GM21723 (cell line): ENCODE measurements around the gene RNF145.

Experiments used
- ATAC-seq: cut with Tn5 transposase; IDR thresholded peaks from one replicate; pipeline ENCODE4 v1.9.1; 2021; ENCODE audit warnings: mild to moderate bottlenecking, moderate library complexity; ENCODE audit not compliant: unreplicated experiment

RNF145 gene

DNA sequence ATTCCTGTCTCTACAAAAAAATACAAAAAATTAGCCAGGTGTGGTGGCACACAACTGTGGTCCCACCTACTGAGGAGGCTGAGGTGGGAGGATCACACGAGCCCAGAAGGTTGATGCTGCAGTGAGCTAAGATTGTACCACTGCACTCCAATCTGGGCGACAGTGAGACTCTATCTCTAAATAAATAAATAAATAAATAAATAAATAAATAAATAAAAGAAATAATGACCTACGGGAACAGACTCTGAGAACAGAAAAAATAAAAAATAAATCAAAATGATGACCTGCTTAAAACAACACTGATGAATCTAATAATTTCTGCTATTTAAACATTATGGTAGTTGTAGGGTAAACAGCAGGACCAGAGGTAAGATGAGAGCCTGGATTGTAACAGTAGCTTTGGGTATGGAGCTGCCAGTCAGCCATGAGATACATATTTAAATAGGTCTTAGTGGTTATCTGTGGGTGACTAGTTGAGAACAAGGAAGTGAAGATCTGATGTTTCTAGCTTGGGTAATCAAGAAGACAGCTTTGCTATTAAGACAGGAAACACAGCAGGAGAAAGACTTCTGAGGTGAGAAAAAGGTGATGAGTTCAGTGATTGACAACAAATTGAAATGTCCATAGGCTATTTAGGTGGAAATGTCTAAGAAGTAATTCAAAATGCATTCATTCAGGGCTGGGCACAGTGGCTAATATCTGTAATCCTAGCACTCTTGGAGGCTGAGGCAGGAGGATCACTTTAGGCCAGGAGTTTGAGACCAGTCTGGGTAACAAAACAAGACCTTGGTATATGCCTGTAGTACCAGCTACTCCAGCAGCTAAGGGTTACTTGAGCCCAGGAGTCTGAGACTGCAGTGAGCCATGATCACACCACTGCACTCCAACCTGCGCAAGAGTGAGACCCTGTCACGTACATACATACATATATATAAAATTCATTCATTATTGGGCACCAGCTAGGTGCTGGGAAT is 11.0 kb downstream of the RNF145 start:
- peak; percentile 92 for ATAC-seq

DNA sequence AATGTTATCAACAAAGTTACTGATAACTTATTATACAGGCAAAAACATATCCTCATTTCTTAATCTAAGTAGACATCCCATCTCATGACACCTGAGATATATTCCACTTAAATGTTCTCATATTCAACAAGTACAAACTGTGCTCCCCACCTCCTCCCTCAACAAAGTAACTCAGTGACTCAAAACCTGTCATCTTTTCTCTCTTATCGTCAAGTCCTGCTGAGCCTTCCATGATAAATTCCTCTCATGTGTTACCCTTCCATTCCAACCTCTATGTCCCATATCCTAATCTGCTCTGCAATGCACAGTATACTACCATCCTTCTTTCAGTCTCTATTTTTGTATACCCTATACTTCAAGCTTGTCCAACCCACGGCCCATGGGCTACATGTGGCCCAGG is 13.6 kb downstream of the RNF145 start:
- ATAC-seq = no peak

DNA sequence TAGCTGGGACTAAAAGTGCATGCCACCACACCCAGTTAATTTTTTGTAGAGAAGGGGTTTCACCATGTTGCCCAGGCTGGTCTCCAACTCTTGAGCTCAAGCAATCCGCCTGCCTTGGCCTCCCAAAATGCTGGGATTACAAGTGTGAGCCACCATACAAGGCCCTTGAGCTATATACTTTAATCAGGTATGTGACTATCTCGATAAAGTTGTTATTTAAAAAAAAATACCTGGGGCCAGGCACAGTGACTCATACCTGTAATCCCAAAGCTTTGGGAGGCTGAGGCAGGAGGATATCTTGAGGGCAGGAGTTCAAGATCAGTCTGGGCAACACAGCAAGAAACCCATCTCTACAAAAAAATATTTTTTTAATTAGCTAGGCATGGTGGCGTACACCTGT is 19.2 kb downstream of the RNF145 start:
- no peak for ATAC-seq

DNA sequence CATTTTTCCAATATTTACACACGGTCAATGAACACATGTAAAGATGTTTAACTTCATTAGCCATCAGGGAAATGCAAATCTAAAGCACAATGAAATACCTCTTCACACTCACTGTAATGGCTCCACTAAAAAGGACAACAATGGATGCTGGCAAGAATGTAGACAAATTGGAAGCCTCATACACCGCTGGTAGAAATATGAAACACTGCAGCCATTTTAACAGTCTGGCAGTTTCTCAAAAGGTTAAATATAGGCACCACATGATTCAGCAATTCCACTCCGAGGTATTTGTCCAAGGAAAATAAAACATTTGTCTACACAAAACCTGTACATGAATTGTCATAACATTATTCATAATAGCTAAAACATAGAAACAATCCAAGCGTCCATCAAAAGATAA is 20.0 kb downstream of the RNF145 start:
- no peak for ATAC-seq

DNA sequence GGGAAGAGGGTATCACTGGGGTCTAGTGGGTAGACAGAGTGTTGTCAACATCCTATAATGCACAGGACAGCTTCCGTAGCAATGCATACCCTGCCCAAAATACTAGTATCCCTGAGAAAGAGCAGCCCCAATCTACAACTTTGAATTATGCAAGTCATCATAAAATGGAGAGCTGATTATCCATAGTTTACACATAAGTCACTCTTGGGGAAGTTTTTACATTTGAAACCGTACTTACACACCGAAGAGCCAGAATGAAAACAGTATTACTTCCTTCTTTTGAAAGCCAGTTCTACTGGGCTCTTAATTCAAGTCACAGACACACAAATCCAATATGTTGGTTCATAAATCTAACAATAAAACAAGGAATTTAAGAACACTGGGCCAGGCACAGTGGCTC is 21.6 kb downstream of the RNF145 start:
- no peak for ATAC-seq

DNA sequence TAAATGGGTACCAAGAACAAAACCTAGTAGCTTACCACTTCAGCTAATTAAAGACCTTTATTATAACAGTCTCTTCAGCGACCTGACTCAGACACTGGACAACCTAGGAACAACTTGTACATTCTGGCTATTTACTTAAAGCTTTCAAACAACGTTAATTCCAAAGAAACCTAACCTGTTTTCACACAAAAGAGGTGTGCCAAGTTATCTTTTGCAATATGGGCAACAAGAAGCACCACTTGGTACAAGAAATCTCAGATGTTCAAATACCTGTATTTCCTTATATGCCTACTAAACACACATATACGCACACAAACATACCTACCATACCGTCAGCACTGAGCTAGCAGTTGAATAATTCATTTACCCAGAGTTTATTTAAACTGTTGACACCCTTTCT is 23.0 kb downstream of the RNF145 start:
- no peak for ATAC-seq

DNA sequence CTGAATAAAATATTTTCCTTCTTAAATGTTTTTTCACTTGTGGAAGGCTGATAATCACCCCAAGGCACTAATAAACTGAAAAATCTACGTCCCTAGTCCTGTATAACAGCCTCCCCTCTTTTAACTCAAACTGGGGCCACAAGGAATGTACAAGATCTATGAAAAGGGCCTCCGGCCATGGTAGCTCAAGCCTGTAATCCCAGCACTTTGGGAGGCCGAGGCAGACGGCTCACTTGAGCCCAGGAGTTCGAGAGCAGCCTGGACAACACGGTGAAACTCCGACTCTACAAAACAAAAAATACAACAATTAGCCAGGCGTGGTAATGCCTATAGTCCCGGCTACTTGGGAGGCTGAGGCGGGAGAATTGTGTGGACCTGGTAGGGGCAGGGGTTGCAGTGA is 23.6 kb downstream of the RNF145 start:
- ATAC-seq = no peak

DNA sequence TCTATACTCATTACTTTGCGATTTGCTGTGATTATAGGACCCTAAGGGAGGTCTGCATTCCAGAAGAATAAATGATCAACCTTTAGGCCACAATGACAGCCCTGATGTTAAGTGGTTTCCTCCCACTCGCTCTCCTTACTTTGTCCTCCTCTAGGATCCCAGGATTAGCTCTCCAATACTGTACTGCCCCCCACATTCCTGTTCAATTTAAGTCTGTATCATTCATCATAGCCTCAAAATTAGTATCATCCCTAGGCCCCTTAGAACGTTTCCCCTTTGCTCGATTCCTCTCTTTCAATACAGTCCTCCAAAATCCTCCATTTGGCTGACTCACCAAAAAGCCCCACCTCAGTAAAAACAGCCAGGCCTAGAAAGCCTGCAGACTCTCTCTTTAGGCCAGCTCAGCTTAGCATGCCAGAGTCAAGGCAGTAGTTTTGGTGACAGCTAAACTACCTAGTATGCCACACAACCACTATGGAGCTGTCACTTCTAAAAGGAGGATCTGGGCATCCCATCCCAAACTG is 24.4 kb downstream of the RNF145 start:
- peak; percentile 44 for ATAC-seq

DNA sequence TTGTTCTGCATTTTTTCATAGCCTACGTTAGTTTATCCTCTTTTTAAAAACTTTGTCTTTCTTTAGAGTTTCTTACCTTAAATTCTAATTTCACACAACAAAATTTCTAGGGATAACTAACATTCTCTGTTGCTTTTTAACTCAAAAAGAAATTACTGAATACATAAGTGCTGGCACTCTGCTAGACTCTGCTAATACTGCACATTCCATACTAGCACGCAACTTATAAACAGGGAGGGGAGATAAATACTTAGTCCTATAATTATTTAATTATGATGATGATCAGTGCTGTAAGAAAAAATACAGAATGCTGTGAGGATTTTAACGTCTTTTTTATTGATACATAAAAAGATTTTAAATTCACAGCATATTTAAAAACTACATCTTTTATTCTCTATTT is 25.1 kb downstream of the RNF145 start:
- ATAC-seq = no peak

DNA sequence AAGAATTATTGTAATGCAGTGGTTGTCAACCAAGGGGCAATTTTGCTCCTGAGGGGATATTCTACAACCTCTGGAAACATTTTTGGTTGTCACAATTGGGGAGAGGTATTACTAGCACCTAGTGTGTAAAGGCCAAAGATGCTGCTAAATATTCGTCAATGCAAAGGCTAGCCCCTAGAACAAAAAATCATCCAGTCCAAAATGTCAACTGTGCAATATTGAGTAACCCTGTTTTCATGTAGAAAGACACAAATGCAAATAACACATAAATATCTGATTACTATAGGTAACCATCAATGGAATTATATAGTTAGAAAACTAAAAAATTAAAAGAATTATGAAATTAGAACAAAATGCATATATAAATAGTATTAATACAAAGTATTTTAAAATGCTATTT is 26.1 kb downstream of the RNF145 start:
- no peak for ATAC-seq

DNA sequence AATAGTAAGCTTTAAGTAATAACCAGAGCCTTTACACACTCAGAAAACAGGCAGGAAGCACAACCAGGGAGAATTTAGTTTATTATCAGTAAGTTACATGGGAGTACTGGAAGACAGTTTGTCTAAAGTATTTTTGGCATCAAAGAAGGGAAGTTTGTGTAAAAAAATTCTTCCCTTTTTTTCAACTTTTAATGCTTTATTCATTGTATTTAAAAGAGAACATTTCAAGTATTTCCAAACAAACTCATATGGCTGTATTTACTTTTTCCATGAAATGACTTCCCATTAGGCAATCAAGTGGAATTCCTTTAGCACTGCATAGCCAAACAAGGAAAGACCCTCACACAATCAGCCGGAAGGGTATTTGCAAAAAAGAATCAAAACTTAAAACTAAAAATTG is 26.7 kb downstream of the RNF145 start:
- no peak for ATAC-seq

DNA sequence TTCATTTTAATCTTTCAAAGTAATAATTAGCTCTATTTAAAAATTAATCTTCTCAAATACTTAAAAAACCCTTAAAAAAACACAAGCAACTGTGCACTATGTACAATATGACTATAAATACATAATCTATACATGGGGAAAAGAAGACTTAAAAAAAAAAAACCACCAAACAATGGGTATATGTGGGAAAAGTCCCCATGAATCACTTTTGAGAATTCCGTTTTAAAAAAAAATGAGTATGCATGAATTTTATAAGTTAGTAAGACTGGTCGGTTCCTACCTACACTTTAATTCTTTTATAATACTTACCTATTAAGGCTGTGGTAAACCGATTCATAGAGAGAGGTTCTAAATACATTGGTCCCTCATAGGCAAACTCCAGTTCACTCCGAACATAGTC is 27.7 kb downstream of the RNF145 start:
- ATAC-seq = no peak

DNA sequence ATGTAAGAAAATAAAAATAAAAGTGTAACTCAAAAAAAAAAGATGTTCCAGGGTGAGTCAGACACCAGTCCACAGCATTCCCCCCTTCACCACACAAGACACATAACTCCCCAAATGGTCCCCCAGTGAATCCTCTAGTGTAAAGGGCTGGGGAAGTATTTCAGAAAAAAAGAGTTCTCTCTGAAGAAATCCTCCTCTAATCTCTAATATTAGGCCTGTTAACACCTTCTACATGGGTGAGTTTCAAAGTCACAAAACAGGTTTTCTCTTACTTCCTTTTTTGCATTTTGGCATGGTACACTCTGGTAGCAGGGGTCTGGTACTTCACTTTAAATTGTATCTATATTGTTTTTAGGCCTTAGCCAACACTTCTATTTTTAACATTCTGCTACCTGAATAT is 28.2 kb downstream of the RNF145 start:
- ATAC-seq = peak; percentile 62

DNA sequence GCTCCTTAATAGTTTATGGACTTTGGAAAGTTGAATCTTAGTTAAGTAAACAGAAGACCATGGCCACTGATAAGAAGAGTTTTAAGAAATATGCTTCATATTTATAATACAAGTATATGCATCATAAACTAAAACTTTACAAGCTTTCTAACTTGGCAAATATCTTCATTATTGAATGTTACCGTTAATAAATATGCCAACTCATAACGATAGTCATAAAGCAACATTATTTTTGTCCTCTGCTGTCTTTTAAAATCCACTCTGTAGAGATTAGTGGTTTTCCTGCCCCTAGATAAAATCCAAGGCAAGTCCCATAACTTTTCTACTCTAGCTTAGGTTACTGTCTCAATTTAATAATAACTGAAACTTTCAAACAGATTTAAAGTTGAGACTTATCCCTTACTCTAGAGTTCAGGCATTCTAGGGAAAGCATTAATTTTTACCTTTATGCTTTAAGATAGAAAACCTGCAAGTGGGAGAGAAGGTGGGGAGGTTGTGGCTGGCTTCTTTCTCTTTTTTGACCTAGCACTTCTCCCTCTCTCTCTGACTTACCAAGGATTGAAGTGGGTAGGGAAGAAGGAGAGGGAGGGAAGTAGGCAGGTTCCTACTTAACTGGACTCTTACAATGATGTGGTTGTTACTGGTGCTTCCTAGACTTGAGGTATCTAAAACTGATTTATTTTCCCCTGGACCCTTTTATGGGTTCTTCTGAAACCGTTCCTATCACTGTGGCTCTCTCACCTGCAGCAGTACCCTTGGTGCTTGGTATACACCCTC is 29.6 kb downstream of the RNF145 start:
- no peak for ATAC-seq

DNA sequence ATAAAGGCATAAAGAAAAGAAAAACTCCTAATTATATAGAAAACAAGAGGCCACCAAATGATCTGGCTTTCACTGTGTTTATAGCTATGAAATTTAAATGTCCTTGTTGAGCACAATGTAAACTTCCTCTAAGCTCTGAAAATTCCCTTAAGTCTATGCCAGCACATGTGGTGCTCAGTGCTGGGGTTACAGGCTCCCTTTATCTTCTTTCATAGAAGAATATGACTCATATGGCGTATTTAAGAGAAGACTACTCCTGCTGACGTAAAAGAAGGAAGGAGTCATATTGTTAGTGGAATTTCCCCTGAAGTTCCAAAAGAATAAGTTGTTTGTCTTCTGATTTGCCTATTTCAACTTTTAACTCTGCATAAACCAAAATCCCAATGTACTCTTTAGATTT is 30.4 kb downstream of the RNF145 start:
- peak; percentile 58 for ATAC-seq

DNA sequence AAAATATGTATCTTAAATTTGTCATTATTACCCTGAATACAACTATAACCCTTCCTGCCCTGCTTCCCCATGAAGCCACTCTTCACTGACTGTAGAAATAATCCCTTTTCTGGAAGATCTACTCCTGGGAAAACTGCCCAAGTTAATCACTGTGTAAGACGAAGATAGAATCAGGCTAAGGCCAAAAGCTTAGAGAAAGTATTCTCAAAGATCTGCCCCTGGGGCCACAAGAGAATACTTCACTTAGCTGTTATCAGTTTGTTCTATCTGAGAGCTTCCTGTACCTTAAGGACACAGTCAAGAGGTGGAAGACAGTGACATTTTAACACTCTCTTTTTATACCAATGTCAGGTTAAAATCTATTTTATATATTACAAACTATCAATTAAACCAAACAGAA is 33.8 kb downstream of the RNF145 start:
- ATAC-seq = no peak

DNA sequence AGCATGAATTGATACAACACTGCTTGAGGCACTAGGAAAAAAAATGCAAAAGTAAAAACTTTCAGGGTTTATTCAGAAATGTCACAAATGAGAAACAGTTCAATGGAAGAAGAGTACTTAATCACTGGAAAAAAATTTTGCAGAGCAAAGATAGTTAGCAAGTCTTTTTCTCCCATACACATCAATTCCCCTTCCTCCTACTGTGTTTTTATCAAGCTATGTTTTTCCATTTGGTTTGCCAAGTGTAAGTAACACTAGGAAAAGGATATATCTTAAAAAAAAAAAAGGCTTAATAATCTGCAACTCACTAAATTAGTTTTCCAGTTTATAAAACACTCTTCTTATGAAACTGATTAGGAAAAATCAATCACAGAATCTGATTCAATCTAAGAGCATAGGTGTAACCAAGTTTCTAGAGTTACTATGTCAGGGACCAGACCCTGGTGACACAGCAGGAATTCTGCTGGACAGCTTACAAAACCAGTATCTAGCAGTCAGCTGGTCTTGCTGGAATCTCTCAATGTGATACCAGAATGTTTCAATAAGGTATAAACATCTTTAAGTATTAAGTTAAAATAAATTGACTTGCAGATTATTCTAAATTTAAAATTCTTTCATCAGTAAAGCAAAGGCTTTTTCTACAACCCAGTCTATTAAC is 34.7 kb downstream of the RNF145 start:
- ATAC-seq = no peak

DNA sequence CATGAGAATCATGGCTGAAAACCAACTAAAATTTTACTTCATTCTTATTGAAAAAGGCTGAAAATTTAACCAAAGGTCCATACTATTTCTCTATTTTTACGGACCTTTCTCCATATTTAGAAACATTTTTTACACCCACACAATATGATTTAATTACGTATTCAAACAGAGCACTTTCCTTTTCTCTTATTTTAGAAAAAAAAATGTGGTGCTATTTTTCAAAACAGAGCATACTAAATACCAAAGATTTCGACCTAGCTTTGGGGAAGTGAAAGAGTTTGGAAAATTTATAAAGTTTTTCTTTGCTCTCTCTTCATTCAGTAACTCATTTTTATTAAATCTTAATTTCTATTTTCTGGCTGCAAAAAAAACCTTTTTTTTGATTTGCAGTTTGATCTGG is 38.1 kb downstream of the RNF145 start:
- no peak for ATAC-seq

DNA sequence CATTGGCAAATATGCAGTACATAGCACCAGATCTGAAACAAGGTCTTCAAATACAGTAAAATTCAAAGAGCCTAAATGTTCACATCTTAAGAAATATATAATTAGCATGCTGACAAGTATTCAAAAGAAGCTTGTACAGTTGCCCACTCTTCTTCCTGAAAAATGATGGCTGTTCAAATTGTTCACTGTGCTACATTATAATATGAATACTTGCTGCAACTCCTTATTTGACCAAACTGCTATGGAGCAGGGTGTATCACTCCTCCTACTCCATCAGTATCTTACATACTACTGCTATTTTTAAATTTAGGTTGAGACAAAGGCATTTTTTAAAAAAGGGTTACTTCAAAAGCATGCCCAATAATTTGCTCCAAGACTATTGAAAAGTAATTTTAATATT is 39.3 kb downstream of the RNF145 start:
- ATAC-seq = no peak

DNA sequence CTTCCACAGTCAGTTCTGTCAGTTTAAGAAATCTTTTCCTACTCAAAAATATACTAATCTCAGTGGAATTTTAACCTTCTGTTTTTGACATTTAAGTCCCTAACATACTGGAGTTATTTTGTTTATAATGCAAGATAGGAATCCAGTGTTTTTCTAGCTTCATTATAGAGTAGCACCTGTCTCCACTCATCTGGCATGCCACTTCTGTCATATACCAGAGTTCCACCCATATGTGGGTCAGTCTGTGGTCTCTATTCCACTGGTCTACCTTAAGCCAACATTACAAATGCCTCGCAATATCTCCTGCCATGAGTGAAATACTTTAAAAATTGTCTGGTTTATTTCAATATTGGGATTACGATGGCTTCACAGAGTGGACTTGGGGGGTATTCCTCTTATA is 42.9 kb downstream of the RNF145 start:
- no peak for ATAC-seq

DNA sequence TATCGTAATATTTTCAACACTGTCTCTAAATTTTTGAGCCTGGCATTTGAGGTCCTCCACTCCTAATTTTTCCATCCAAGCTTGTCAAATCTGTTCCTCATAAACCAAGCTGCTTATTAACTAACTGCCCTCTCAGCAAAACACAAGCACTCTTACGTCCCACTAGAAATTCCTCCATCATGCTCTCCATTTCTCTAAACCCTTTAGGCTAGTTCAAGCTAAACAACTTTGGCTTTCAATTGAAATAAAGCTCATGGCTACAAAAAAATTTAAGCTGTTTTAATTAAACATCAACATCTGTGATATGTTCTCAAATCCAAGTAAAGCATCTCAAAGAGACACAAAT is 45.7 kb downstream of the RNF145 start:
- no peak for ATAC-seq
